Stimulated activated CD8-positive, alpha-beta memory T cell treated with anti-CD3 and anti-CD28 coated beads, Interleukin-12 subunit alpha, Interleukin-12 subunit beta, amount 100 ng/mL, for 4 hours (primary cell): Measurements from ENCODE around the gene TAF4.
"Not testable (repeated sequence)": the region's sequence is repeated elsewhere in the genome, so short reads cannot be mapped to it uniquely, and the experiment has no call there.

Source experiments
- DNase-seq: peaks from one replicate; pipeline ENCODE4 v3.0.0-alpha.2; 2020; ENCODE audit warnings: low read depth

Gene TAF4

DNA sequence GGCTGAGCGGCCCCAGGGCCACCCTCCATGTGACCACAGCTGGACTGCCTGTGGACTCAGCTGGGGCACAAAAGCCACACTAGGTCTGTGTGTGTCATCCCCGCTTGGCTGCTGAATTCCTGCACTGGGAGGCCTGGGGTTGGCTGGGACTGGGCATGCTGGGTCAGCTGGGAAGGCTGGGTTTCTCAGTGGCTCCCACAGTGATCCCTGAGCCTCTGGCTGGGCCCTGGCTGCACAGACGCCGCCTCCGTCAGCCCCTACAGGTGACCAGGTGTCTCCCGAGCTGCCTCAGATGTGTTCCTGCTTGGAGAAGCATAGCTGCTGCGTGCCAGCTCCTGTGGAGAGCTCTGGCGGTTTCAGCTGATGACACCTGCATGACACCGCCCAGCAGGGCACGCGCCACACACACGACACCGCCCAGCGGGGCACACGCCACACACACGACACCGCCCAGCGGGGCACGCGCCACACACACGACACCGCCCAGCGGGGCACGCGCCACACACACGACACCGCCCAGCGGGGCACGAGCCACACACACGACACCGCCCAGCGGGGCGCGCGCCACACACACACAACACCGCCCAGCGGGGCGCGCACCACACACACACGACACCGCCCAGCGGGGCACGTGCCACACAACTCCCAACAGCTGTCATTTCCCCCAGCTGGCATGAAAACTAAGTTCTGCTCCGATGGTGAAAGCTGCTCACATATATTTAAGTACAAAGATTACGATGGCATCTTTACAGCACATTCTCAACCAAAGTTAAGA is 88.8 kb downstream of the TAF4 start:
- no peak for DNase-seq

DNA sequence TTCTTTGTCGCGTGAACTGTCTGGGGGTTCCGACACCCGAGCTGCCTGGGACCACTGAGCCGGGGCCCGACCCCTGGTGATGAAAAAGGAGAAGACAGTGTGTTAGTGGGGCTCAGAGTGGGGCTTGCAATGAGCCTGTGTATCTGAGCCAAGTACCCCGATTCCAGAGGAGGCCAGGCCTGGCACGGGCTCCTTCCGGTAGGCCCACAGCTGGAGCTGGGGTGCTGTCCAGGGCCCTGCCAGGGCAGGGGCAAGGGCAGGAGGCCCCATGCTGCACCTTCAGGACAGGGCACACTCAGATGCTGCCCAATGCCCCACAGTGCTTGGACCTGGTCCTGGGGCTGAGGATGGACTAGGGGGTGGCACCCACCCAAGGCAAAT is 89.4 kb downstream of the TAF4 start:
- no peak for DNase-seq

DNA sequence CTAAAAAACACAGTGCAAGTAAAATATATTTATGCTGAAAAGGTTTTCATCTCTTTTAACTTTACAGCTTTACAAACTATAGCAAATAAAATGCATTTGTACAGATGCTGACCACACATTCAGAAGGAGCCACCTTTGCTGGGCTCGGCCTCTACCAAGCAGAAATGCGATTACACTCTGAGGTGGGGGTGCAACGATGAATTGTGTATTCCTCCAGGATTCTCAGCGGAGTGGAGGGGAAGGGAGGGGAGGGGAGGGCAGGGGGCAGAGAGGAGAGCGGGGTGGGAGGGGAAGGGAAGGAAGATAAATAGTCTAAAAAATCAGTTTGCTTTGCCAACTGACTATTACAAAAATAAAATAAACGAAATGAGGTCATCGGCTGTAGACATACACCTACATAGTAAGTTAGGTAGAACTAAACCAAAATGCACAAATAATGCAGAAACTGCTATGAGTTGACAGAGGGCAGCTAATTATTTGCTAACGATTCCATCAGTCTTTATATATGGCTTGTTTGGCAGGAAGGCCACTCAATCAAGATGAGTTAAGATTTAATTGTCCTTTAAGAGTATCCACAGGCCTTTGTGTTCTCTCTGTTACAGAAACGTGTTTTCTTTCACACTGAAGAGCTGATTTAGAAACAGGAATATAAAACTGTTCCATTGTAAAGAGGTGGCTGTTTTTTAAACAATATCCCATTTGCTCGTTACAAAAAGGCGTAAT is 90.1 kb downstream of the TAF4 start:
- no peak for DNase-seq

DNA sequence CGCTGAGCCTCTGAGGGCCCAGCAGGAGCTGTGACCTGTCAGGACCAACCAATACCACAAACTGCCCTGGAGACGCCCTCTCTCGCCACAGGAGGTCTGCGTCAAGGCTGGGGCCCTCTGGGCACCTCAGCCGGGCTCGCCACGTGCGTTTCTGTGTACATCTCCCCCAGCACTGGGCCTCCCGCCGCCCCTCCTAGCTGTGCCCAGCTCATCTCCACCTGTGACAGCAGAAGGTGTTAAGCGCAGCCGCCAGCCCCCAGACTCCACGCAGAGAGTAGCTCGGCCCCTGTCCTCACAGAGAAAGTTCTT is 91.4 kb downstream of the TAF4 start:
- no peak for DNase-seq

DNA sequence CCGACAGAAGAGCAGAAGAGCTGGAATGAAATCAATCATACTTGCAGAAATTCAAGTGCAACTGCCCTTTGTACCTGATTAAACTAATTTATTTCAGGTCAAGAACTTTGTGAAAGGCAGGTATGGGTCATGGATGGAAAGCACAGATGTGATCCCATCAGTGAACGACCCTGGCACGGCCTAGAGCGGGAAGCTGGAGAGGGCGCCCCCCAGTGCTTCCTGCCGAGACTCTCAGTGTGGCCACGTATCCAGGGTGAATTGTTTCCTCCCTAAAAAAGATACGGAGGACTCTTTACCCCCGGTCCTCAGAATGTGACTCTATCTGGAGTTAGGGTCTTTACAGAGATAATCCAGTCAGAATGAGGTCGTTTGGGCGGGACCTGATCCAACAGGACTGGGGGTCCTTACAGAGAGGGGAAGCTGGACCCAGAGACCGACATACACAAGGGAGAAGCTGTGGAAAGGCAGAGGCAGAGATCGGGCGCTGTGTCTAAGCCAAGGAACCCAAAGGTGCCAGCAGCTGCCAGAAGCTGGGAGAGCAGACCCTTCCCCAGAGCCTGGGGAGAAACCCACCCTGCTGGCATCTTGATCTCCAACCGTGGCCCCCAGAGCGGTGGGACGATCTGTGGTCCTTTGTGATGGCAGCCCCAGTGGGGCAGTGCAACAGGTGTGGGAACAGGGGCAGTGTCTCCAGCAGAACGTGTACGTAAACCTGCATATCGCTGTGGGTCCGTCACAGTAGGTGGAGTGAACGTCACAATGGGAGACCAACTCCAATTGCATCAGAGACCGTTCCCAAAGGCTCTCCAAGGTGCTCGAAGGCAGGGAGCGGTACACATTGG is 91.9 kb downstream of the TAF4 start:
- DNase-seq, result no peak

DNA sequence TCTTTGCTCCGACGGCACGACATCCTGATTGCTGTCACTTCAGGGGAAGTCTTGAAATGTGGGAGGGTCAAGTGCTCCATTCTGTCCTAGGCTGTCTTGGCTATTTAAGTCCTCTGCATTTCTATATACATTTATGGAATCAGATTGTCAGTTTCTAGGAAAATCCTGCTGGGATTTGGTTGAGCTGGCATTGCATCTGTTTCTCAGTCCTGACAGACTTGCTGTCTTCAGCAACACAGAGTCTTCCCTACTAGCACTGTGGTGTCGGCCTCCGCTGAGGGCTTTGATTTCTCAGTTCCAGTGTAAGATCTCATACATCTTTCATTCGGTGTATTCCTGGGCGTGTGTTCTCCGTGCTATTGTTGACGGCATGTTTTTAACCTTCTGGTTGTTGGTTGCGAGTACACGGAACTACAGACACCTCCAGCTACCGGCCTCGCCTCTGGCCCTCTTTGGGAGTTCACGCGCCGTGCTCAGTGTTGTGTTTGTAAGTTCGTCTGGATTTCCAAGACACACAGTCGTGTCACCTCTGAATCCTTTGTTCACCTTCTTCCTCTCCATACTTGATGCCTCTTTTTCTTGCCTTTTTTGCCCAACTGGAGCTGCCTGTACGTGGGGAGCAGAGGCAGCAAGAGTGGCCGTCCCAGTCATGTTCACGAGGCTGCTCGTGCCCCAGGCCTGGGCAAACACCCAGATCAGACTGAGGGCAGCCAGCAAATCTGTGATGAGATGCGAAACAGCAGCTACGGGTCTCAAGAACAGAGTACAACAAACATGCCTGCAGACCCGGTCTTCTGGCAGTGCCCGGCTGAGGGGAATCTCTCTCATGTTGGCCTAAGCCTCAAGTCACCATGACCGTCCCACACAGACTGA is 92.8 kb downstream of the TAF4 start:
- DNase-seq, result no peak

DNA sequence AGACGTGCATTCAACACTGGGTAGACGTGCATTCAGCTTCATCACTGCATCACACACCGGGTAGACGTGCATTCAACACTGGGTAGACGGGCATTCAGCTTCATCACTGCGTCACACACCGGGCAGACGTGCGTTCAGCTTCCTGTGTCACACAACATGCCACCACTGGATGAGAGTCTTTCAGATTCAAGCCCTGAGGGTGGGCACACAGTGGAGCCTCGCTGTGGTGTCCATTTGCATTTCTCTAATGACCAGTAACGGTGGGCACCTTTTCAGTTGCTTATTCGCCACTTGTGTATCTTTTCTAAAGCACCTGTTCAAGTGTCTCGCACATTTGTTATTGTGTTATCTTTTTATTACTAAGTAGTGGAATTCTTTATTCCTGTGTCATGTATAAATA is 94.1 kb downstream of the TAF4 start:
- DNase-seq, result not testable (repeated sequence)

DNA sequence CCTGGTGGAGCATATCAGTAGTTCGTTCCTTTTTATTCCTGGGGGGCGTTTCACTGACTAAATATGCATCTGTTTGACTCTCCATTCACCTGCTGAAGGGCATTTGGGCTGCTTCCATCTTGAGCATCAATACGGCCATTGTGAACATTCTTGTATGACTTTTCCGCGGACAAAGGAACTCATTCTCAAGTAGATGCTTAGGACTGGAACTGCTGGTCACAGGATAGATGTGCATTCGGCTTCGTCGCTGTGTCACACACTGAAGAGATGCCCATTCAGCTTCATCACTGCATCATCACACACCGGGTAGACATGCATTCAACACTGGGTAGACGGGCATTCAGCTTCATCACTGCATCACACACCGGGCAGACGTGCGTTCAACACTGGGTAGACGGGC is 95.3 kb downstream of the TAF4 start:
- no peak for DNase-seq

DNA sequence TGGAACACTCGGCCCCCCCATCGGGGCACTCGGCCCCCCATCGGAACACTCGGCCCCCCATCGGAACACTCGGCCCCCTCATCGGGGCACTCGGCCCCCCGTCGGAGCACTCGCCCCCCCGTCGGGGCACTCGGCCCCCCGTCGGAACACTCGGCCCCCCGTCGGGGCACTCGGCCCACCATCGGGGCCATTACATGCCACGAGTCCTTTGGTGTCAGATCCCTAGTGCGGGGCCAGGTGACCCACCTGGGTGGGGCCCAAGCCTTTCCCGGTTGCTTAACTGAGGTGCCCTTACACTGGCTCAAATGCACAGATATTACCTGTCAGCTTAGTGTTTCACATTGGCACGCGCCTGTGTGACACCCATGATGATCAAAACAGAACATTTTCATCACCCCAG is 95.9 kb downstream of the TAF4 start:
- no peak for DNase-seq

DNA sequence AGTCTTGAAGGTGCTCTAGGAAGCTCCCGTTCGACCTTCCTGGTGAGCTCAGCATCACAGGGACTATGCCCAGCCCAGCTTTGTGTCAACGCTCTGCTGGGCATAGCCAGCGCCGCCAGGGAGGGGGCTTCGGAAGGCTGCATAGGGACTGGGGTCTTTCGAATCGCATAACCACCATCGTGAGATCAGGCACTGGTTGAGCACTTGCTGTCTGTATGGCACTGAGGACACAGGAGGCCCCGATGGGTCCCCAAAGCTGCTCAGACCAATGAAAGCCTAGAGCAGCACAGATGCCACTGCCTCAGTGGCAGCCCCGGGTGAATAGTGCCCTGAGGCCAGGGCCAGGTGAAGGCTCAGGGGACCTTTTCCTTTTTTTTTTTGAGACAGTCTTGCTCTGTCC is 96.7 kb downstream of the TAF4 start:
- no peak for DNase-seq

DNA sequence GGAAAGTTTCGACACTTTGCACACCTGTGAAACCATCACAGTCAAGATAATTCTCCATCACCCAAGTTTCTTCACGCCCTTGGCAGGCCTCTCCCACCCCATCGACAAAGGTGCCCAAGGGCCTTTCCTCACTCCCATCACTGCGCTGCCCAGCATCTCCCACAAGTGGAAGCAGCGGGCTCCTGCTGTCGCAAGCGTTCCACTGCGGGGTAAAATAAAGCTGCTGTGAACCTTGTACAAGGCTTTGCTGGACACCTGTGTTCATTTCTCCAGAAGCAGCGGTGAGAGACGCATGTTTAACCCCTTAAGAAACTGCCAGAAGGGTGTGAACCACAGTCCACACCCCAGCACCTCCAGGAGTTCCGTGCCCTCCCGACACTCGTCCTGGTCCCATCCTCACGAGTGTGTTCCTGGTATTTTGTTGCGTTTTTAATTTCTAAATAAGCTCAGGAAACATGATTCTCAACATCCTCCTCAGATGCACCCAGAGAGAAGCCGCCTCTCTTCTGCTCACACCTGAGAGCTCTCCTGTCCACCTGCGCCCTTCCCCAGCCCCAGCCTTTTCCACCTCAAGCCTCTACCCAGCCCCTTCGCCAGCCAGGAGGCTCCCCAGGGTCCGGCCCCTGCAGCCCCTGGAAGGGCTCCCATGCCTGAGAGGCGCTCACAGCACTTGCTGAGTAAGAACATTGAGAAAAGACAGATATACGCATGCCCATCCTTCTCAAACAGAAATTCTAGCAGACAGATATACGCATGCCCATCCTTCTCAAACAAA is 97.5 kb downstream of the TAF4 start:
- no peak for DNase-seq

DNA sequence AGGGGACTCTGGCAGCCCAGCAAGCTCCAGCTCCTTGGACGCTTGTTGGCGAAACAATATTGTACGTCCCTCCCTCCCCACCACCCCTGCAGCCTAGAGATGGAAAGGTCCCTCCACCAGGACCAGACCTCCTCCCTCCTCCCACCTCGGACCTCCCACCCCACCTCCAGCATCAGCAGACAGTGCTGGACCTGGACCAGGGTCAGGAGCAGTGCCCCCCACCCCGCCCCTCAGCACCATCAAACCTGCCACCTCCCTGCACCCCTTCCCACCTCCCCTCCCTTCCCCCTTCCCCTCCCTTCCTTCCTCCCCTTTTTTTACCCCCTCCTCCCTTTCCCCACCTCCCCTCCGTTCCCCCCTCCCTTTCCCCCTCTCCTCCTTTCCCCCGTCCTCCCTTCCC is 98.4 kb downstream of the TAF4 start:
- DNase-seq, result no peak

DNA sequence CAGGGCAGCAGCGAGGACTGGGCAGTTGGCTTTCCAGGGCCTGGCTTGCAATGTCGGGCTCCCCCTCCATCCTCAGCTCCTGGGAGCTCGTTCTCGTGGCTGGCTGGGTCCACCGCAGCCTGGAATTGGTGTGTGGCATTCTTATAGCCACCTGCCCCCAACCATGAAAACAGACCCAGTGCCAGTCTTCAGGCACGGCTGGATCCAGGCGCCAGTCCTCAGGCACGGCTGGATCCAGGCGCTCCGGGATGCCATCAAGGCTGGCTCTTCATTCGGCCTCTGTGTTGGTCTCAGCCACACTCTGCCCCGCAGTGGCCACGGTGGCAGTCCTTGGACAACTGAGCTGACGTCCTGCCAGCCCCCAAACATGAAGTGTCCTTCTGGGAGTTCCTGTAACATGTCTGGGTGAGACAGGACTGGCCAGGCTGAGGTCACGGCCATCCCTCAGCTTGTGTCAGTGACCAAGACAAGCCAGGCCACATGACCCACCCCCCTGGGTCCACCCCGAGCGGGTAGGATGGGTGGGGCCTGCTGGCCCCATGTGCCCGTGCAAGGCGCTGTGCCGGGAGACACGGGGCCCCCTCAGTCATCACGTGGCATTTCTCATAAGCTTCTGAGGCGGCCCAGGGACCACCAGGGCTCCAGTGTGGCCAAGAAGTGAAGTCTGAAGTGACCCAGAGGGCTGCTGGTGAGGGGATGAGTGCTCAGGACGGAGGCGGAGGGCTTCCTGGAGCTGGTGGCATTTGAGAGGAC is 99.0 kb downstream of the TAF4 start:
- no peak for DNase-seq

DNA sequence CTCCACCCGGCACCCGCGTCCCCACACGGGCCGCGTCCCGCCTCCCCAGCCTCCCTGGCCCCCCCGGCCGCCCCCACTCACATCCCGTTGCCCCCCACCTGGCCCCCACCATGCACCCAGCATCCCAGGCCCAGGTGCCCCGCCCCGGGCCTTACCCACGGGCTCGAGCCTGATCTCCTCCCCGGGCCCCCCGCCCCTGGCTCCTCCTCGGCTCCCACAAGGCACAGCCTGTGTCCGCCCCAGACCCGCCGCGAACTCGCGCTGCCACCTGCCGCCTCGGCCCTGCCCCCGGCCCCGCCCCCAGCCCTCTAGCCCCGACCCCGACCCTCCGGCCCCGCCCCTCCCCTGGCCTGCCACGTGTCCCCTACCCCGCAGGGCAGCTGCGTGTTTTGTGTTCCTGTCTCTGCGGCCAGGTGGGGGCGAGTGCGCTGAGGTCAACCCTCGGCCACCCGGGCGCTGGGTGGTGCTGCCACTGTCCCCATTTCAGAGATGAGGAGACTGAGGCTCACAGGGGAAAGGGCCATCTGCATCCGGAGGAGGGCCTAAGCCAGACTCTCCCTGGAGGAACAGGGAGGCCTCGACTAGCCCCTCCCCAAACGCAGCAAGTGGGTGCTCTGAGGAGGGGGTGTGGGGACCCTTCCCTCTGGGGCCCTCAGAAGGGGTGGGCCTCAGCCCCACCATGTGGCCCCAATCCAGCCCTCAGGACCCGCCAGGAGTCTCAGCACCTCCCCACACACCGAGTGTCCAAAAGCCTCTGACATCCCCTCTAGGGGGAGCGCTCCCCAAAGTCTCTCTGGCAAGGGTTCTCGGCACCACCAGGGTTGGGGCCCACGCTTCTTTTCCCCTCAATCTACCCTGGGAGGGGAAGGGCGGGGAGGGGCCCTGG is 99.8 kb downstream of the TAF4 start:
- DNase-seq, result no peak

DNA sequence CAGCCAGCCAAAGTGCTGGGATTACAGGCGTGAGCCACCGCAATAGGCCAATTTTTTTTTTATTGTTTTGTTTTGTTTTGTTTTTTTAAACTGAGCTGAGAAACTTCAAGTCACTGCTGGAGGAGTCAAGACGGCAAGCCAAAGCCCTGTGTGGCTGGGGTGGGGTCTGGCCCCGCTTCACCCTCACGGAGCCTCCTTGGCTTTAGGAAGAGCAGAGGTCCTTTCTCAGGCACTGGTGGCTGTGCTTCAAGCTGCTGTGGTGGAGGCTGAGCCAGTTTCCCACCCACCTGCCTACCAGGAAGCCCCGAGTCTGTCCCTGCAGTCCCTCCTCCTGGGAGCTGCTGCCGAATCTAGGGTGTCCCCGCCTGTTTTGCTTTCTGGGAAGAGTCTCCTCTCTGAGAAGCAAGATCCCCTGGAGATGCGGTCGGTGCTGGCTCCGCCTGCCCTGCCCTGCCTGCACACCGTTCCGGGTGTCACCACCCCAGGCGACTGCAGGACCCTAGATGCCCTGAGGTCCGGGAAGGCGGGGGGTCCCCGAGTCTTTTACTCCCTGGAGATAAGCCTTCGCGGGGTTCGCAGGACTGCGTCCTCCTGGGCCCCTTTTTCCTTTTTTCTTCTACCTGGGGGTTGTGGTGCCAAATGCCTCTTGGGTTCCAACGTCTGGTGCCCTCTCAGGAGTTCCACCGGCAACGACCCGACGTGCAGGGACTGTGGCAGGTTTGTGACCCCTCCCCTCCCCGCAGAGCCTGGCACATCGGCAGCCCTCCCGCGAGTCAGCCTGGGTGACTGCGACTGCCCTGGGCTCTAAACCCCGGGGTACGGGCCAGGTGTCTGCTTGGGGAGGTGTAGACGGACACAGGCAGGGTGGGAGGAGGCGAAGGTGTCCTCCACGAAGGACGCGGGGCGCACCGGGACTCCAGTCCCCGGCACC is 100.7 kb downstream of the TAF4 start:
- no peak for DNase-seq

DNA sequence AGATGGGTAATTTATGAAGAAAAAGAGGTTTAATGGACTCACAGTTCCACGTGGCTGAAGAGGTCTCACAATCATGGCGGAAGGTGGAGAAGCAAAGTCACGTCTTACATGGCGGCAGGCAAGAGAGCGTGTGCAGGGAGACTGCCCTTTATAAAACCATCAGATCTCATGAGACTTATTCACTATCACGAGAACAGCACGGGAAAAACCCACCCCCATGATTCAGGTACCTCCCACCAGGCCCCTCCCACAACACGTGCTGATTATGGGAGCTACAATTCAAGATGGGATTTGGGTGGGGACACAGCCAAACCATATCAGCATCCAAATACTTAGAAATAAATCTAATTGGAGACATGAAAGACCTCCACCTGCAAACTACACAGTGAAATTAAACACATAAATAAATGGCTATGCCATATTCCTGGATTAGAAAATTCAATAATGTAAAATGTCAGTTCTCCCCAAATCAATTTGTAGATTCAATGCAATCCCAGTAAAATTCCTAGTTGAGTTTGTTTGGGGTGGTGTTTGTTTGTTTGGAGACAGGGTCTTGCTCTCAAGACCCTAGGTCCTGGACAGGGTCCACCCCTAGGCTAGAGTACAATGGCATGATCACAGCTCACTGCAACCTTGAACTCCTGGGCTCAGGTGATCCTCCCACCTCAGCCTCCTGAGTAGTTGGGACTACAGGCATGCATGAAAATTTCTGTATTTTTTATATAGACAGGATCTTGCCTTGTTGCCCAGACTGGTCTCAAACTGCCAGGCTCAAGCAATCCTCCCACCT is 101.6 kb downstream of the TAF4 start:
- no peak for DNase-seq

DNA sequence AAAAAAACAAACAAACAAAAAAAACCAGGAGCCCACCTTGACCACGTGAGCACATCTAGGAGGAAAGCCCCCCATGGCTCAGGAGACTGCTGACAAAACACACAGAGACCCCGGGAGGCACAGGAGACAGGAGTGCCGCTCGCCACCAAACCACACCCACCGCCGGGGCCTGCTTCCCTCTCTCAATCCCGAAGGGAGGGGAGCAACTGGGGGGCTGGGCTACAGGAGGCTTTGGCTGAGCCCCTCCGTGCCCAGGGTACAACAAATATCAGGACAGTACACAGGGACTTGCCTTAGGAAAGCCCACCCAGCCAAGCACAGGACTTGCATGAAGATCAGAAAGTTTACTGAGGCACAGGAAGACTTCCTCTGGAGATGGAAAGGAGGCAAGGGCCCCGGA is 102.5 kb downstream of the TAF4 start:
- DNase-seq, result no peak

DNA sequence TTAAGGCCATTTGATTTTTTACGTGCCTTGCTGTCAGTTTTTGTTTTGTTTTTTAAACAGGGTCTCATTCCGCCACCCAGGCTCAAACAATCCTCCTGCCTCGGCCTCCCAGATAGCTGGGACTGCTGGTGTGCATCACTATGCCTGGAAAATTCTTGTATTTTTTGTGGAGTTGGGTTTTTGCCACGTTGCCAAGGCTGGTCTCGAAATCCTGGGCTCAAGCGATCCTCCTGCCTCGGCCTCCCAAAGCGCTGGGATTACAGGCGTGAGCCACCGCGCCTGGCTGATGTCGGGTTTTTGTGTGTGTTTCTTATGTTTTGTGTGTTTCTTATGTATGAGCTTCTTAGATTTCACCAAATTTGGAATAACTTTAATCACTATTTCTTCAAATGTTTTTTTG is 104.8 kb downstream of the TAF4 start:
- DNase-seq, result no peak
